ENCODE data around the gene TSPAN8.

DNA sequence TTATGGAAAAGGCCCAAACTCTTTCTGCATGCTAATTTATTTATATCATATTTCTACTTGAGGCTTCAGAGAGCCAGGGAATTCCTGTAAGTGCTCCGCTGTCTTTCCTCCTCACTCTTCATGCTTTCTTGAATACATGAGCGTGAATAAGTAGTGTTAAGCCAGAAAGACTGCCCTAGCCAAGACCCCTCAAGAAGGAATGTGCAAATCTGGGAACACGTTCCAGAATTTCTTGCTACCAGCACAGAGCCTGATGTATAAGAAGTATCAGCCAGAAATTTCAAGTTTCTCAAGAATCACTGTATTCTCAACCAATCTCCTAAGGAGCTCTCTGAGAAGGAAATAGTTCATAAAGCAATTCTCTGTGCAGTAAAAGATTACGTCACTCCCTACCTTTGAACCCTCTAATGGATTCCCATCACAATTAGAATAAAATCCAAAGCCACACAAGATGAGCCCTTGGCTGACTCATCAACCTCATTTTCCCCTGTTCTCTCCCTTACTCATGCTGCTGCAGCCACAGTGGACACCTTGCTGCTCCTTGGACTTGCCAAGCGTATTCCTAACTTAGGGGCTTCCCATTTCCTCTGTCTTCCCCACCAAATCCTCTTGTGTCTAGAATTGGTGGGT is 6.9 kb upstream of the TSPAN8 start:
- TF ChIP-seq CREB1 (IDR thresholded peaks at IDR 0.05; ENCODE audit: low read depth): no peak
- no peak for TF ChIP-seq EZH2 (IDR thresholded peaks at IDR 0.05; ENCODE audit: borderline replicate concordance, control insufficient read depth, low read depth, low read length)
- TF ChIP-seq, protein P1, sequence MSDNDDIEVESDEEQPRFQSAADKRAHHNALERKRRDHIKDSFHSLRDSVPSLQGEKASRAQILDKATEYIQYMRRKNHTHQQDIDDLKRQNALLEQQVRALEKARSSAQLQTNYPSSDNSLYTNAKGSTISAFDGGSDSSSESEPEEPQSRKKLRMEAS (IDR thresholded peaks at IDR 0.05; ENCODE audit: low read depth, low read length): no peak
- TF ChIP-seq BRCA1 (IDR thresholded peaks at IDR 0.05; ENCODE audit: low read depth, low read length): no peak
- TF ChIP-seq, protein P2, sequence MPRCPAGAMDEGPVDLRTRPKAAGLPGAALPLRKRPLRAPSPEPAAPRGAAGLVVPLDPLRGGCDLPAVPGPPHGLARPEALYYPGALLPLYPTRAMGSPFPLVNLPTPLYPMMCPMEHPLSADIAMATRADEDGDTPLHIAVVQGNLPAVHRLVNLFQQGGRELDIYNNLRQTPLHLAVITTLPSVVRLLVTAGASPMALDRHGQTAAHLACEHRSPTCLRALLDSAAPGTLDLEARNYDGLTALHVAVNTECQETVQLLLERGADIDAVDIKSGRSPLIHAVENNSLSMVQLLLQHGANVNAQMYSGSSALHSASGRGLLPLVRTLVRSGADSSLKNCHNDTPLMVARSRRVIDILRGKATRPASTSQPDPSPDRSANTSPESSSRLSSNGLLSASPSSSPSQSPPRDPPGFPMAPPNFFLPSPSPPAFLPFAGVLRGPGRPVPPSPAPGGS (IDR thresholded peaks at IDR 0.05; ENCODE audit: borderline replicate concordance, insufficient read depth, low read depth, low read length, poor library complexity, severe bottlenecking): no peak
- TF ChIP-seq SUPT20H (IDR thresholded peaks at IDR 0.05; ENCODE audit: borderline replicate concordance, control insufficient read depth, low read depth, low read length): no peak
- TF ChIP-seq, protein P3, sequence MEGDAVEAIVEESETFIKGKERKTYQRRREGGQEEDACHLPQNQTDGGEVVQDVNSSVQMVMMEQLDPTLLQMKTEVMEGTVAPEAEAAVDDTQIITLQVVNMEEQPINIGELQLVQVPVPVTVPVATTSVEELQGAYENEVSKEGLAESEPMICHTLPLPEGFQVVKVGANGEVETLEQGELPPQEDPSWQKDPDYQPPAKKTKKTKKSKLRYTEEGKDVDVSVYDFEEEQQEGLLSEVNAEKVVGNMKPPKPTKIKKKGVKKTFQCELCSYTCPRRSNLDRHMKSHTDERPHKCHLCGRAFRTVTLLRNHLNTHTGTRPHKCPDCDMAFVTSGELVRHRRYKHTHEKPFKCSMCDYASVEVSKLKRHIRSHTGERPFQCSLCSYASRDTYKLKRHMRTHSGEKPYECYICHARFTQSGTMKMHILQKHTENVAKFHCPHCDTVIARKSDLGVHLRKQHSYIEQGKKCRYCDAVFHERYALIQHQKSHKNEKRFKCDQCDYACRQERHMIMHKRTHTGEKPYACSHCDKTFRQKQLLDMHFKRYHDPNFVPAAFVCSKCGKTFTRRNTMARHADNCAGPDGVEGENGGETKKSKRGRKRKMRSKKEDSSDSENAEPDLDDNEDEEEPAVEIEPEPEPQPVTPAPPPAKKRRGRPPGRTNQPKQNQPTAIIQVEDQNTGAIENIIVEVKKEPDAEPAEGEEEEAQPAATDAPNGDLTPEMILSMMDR (IDR thresholded peaks at IDR 0.05 in 2 of 3, conservative IDR thresholded peaks at IDR 0.05 in 1 of 3; ENCODE audit: control insufficient read depth in 2 of 3, extremely low read depth in 1 of 3, insufficient read depth in 1 of 3, low read depth in 3 of 3, low read length in 3 of 3): no peak
- no peak for TF ChIP-seq POLR2A (IDR thresholded peaks at IDR 0.05; ENCODE audit: low read depth, low read length)
- TF ChIP-seq NFXL1 (IDR thresholded peaks at IDR 0.05; ENCODE audit: borderline replicate concordance): no peak
- TF ChIP-seq EP300 (IDR thresholded peaks at IDR 0.05; ENCODE audit: borderline replicate concordance in 1 of 2, control insufficient read depth in 1 of 2, low read depth in 2 of 2, low read length in 2 of 2): no peak
- TF ChIP-seq ZNF622 (IDR thresholded peaks at IDR 0.05): no peak
- no peak for TF ChIP-seq ZNF384 (IDR thresholded peaks at IDR 0.05; ENCODE audit: borderline replicate concordance, low read depth, low read length)
- no peak for TF ChIP-seq ESRRA (IDR thresholded peaks at IDR 0.05; ENCODE audit: low read length)
